C4-2B (cell line): ENCODE measurements around the gene BHLHE23.

Experiments
- H3K27ac ChIP-seq: fragments of 450-650 bp; 2 replicates; pipeline ENCODE4 v1.5.1; 2017
- ZFX ChIP-seq: fragments of 450-650 bp; IDR thresholded peaks from 2 replicates; pipeline ENCODE4 v1.6.1; 2017
- TF ChIP-seq, protein P1 (sequence below): fragments of 450-650 bp; conservative IDR thresholded peaks from 2 replicates; pipeline ENCODE4 v1.5.1; 2017; ENCODE audit warnings: mild to moderate bottlenecking

Gene BHLHE23

DNA sequence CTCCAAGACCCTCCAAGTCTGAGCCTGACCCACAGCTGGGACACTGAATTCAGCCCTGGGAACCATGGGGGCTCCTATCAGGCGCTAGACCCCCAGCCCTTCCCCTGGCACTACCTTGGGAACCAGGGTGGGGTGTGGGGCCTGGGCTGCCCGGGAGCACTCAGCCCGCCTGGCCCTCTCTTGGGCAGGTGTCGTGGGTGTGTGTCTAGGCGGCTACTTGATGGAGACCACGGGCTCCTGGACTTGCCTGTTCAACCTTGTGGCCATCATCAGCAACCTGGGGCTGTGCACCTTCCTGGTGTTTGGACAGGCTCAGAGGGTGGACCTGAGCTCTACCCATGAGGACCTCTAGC, 39.6 kb downstream of the BHLHE23 start:
- no peak overlapping the region for H3K27ac ChIP-seq
- TF ChIP-seq, protein P1, sequence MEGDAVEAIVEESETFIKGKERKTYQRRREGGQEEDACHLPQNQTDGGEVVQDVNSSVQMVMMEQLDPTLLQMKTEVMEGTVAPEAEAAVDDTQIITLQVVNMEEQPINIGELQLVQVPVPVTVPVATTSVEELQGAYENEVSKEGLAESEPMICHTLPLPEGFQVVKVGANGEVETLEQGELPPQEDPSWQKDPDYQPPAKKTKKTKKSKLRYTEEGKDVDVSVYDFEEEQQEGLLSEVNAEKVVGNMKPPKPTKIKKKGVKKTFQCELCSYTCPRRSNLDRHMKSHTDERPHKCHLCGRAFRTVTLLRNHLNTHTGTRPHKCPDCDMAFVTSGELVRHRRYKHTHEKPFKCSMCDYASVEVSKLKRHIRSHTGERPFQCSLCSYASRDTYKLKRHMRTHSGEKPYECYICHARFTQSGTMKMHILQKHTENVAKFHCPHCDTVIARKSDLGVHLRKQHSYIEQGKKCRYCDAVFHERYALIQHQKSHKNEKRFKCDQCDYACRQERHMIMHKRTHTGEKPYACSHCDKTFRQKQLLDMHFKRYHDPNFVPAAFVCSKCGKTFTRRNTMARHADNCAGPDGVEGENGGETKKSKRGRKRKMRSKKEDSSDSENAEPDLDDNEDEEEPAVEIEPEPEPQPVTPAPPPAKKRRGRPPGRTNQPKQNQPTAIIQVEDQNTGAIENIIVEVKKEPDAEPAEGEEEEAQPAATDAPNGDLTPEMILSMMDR = no peak

DNA sequence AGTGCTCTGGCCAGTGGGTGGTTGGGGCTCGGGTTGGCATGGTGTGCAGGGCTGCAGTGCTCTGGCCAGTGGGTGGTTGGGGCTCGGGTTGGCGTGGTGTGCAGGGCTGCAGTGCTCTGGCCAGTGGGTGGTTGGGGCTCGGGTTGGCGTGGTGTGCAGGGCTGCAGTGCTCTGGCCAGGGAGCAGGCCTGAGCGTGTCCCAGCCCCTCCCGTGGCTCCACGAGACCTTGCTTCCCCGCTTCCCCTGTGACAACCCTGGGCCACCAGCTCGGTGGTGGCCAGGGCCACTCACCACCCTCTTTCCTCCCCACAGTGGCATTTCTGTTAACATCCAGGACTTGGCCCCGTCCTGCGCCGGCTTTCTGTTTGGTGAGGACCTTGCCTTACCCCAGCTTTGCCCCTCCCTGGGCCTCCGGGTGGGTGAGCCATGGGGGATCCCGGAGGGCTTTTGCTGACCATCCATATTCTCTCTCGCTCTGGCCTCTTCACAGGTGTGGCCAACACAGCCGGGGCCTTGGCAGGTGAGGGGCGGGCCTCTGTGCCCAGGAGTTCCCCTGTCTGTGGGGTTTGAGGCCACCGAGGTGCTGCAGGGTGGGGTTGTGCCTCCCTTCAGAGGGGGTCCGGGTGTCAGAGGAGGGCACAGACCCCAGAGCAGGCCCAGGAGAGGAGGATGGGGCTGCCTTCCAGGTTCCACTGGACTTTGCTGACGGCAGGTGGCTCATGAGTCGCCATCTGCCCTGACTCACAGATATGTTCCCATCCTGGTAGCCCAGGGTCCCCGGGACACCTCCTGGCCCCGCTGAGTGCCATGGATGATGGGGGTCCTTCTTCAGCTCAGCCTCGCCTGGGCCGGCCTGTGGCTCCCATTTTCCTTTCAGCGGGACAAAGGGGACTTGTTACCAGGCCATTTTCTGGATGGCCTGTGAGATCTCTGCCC, 40.3 kb downstream of the BHLHE23 start:
- H3K27ac ChIP-seq = no peak overlapping the region
- TF ChIP-seq ZFX = no peak
- TF ChIP-seq, protein P1 = no peak

DNA sequence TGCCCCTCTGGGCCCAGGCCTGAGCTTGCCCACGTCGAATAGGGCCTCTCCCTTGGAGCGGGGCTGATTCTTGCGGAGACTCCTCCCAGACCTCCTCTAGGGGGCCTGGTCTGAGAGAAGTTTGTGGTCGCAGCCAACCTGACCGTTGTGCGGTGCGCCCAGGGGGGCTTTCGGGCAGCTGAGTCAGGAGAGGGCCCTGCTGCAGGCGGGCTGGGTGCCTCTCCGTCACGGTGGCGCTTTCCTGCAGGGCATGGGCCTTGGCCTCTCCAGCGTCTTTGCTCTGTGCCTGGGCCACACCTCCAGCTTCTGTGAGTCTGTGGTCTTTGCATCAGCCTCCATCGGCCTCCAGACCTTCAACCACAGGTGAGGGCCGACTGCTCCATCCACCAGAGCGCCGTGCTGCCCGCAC, 41.4 kb downstream of the BHLHE23 start:
- no peak for TF ChIP-seq ZFX
- TF ChIP-seq, protein P1 = no peak
- no peak overlapping the region for H3K27ac ChIP-seq

DNA sequence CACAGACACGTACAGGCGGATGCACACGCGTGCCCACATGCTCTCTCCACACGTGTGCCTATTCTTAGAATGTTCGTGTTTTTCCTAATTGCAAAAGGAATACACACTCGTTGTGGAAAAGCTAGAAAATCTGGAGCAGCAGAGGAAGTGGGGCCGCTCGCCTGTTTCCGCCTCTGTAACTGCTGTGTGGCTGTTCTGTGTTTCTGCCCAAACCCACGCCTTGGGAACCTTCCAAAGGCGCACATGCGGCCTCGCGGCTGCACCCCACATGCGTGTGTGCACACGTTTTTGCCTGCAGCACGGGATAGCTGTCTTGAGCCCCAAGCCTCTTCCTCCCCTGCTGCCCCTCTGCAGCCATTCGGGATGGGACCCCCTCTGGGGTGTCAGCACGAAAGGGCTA, 42.1 kb downstream of the BHLHE23 start:
- no peak overlapping the region for H3K27ac ChIP-seq
- no peak for TF ChIP-seq ZFX
- TF ChIP-seq, protein P1 = no peak

DNA sequence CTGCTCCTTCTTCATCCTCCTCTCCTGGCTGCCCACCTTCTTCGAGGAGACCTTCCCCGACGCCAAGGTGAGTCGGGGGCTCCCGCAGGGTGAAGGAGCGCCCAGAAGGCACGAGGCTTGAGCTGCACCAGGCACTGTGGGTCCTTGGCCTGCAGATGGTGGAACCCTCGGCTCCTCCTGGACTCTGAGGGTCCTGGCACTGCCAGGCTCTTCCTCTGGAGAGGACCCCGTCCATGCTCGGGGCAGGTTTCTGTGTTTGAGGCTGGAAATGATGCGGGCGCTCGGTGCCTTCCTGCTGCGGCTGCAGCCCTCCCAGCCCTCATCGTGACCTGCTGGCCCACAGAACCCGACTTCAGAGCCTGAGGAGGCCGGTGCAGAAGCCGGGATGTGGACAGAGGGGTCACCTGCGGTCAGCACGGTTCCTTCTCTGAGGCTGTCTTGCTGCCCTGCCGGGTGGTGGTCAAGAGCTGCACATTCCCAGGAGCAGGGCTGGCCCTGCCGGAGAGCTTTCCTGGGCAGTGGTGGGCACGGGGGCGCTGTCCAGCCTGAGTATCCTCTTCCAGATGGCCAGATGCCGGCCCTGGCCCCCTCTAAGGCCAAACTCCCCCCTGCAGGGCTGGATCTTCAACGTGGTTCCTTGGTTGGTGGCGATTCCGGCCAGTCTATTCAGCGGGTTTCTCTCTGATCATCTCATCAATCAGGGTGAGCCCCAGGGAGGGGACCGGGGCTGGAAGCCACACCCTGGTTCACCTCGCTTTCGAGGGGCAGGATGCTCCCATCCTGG, 43.0 kb downstream of the BHLHE23 start:
- H3K27ac ChIP-seq = no peak overlapping the region
- TF ChIP-seq, protein P1 = no peak
- TF ChIP-seq ZFX = no peak

DNA sequence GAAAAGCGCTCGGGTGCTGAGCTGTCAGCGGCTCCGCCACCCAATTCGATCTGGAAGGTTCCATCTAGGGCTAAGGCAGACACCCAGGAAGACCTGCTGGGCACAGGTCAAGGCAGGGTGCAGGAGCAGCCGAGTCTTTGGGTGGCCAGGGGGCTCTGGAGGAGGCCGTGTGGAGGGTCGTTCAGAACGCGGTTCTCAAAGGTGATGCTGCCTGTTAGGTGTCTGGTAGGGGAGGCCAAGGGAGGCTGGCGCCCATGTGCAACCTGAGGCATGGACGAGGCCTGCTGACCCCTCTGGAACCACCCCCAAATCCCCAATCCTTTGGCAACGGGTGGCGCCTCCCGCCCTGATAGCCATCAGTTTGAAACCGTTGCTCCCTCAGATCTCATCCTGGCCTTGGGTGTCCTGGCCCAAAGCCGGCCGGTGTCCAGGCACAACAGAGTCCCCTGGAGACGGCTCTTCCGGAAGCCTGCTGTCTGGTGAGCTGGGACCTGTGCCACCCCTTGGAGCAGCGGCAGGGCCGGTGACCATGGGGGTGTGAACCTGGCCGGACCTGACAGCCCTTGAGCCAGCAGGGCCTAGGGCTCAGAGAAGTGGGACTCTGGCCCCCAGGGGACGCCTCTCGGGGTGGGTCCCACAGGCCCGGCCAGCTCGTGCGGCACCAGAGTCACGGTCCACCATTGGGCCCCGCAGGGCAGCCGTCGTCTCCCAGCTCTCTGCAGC, 43.7 kb downstream of the BHLHE23 start:
- no peak overlapping the region for H3K27ac ChIP-seq
- TF ChIP-seq, protein P1 = no peak
- no peak for TF ChIP-seq ZFX
